ENCODE measurements around the gene TMUB2. TPM values are rescaled to one million over a fixed set of nuclear protein-coding genes. Genes with fewer than 3 reads are reported as not detected.

Gene TMUB2
- polyA plus RNA-seq, 1 of the 3 experiments (the other 2 are of a cell fraction) = 49.5 TPM

- ChIA-PET POLR2A (no interaction called here), CTCF (interaction anchor here (1.0 to 2.1 kb wide), 6 partner anchors 10 to 168 kb away, joined by 3 to 10 read pairs (median 5); no protein-coding TSS in a partner anchor)
- WGBS (ENCODE audit: low lambda C conversion rate) = 83% methylated on average over 6 of the region's 6 CpGs
- H3K9ac ChIP-seq = no peak overlapping the region
- TF ChIP-seq CTCF (IDR thresholded peaks at IDR 0.05) (peak; percentile 2; the same call in 1 of the 2 replicates), REST (IDR thresholded peaks at IDR 0.05; ENCODE audit: low read depth, low read length) (no peak)
- H3K9me3 ChIP-seq = no peaks in the 10 kb centered on the region
- H3K79me2 ChIP-seq (ENCODE audit: insufficient read depth) = no peaks in the 10 kb centered on the region
- H3K4me3 ChIP-seq (ENCODE audit: low read depth in 2 of 2, low read length in 1 of 2) = no peak overlapping the region
- H3K4me1 ChIP-seq (ENCODE audit: control insufficient read depth in 1 of 2, insufficient read depth in 2 of 2, low read depth in 1 of 2, low read length in 1 of 2) = peaks cover 7 to 12% of the 10 kb centered on the region in 2 experiments; a peak in 3 of 4 replicates
- no peaks in the 10 kb centered on the region for H3K9me2 ChIP-seq
- H2AFZ ChIP-seq (ENCODE audit: low read depth) = no peak overlapping the region
- DNase-seq = no peak
- no peak overlapping the region for H3K4me2 ChIP-seq
- H3K27me3 ChIP-seq (ENCODE audit: insufficient read depth) = no peaks in the 10 kb centered on the region
- peaks cover 42% of the 10 kb centered on the region for H3F3A ChIP-seq (replicated peaks; ENCODE audit: insufficient read depth)
- peaks cover 29 to 47% of the 10 kb centered on the region in 2 experiments for H3K36me3 ChIP-seq (replicated peaks in 1 of 2; ENCODE audit: control insufficient read depth in 1 of 2, insufficient read depth in 2 of 2, low read length in 1 of 2)
- H4K20me1 ChIP-seq (ENCODE audit: insufficient read depth) = no peaks in the 10 kb centered on the region; the same call in 1 of the 2 replicates
- no peak overlapping the region for H3K27ac ChIP-seq (ENCODE audit: low read depth in 2 of 2, low read length in 1 of 2)
Observed at GRCh38 chr17:44206825-44207155, 20.0 kb downstream of the TMUB2 start.

- Histone ChIP-seq H3F3A (replicated peaks; ENCODE audit: insufficient read depth) (peaks cover 42% of the 10 kb centered on the region), H3K4me1 (ENCODE audit: control insufficient read depth in 1 of 2, insufficient read depth in 2 of 2, low read depth in 1 of 2, low read length in 1 of 2) (peaks cover 7 to 12% of the 10 kb centered on the region in 2 experiments; a peak in 3 of 4 replicates), H3K9ac (no peak overlapping the region), H4K20me1 (ENCODE audit: insufficient read depth) (no peaks in the 10 kb centered on the region; the same call in 1 of the 2 replicates), H2AFZ (ENCODE audit: low read depth) (no peak overlapping the region), H3K4me3 (ENCODE audit: low read depth in 2 of 2, low read length in 1 of 2) (no peak overlapping the region), H3K9me3 (no peaks in the 10 kb centered on the region), H3K27ac (ENCODE audit: low read depth in 2 of 2, low read length in 1 of 2) (no peak overlapping the region), H3K36me3 (replicated peaks in 1 of 2; ENCODE audit: control insufficient read depth in 1 of 2, insufficient read depth in 2 of 2, low read length in 1 of 2) (peaks cover 29 to 48% of the 10 kb centered on the region in 2 experiments), H3K9me2 (no peaks in the 10 kb centered on the region), H3K79me2 (ENCODE audit: insufficient read depth) (no peaks in the 10 kb centered on the region), H3K4me2 (no peak overlapping the region), H3K27me3 (ENCODE audit: insufficient read depth) (no peaks in the 10 kb centered on the region)
- TF ChIP-seq FOSL2 (IDR thresholded peaks at IDR 0.05; ENCODE audit: borderline replicate concordance, low read depth) (no peak), GABPA (IDR thresholded peaks at IDR 0.05; ENCODE audit: low read depth) (no peak), RXRA (IDR thresholded peaks at IDR 0.05; ENCODE audit: borderline replicate concordance, low read depth) (no peak), ELF1 (IDR thresholded peaks at IDR 0.05) (no peak), EP300 (IDR thresholded peaks at IDR 0.05; ENCODE audit: borderline replicate concordance in 1 of 2, low read depth in 1 of 2, low read length in 1 of 2) (no peak), GATA2 (CRISPR knock-in tag; IDR thresholded peaks at IDR 0.05) (no peak), MAX (IDR thresholded peaks at IDR 0.05; ENCODE audit: low read depth) (no peak), TCF12 (IDR thresholded peaks at IDR 0.05) (no peak), REST (IDR thresholded peaks at IDR 0.05; ENCODE audit: low read depth, low read length) (no peak), SIN3A (IDR thresholded peaks at IDR 0.05; ENCODE audit: borderline replicate concordance, low read depth, low read length) (no peak), MXI1 (IDR thresholded peaks at IDR 0.05; ENCODE audit: low read depth, low read length) (no peak), EZH2phosphoT487 (IDR thresholded peaks at IDR 0.05; ENCODE audit: borderline replicate concordance, low read depth) (no peak), TEAD4 (IDR thresholded peaks at IDR 0.05; ENCODE audit: borderline replicate concordance, insufficient read depth) (no peak), FOXJ3 (CRISPR knock-in tag; IDR thresholded peaks at IDR 0.05) (no peak)
- WGBS (ENCODE audit: low lambda C conversion rate) = 91% methylated on average over 17 of the region's 17 CpGs
- POLR2A ChIA-PET = no interaction called here
- no peak for DNase-seq
- CTCF ChIA-PET = interaction anchor here (1.0 to 6.7 kb wide), 6 partner anchors 10 to 168 kb away, joined by 3 to 57 read pairs (median 5); no protein-coding TSS in a partner anchor
Observed at GRCh38 chr17:44207319-44207718, 20.5 kb downstream of the TMUB2 start.
